Hepatocyte (in vitro differentiated cells): ENCODE data around the gene ACSL5.

Experiments
- CTCF ChIP-seq: fragments of 200-600 bp; sonication (generic); IDR thresholded peaks from 2 replicates; pipeline ENCODE4 v1.5.1; 2016; ENCODE audit warnings: antibody characterized with exemption, mild to moderate bottlenecking; ENCODE audit not compliant: poor library complexity
- EZH2 ChIP-seq: fragments of 200-600 bp; sonication (generic); IDR thresholded peaks from 2 replicates; pipeline ENCODE4 v1.6.1; 2016; ENCODE audit warnings: antibody characterized with exemption, mild to moderate bottlenecking, borderline replicate concordance
- EZH2phosphoT487 ChIP-seq: fragments of 200-600 bp; sonication (generic); IDR thresholded peaks from one replicate; pipeline ENCODE4 v1.6.1; 2018; ENCODE audit warnings: antibody characterized with exemption, mild to moderate bottlenecking, low read depth, moderate library complexity; ENCODE audit not compliant: unreplicated experiment, severe bottlenecking

GRCh38 chr10:112429147-112429546, 55.2 kb downstream of the ACSL5 start:
- TF ChIP-seq CTCF (no peak), EZH2 (no peak), EZH2phosphoT487 (no peak)
